HG03064 (cell line): ENCODE measurements around the gene GUCA1A.

Experiments used
- ATAC-seq: cut with Tn5 transposase; IDR thresholded peaks from one replicate; pipeline ENCODE4 v1.9.1; 2021; ENCODE audit warnings: low read depth; ENCODE audit not compliant: unreplicated experiment

The GUCA1A gene

GRCh38 chr6:42173101-42173500, at the start of gene GUCA1A:
TSS of gene GUCA1A (plus strand) at chr6:42173364. CDS start at chr6:42173614, 250 bp downstream.
- ATAC-seq, result no peak

- no peak for ATAC-seq
Measured at GRCh38 chr6:42123379-42124103, 49.6 kb upstream of the GUCA1A start.

GRCh38 chr6:42124223-42124836, 48.8 kb upstream of the GUCA1A start:
- ATAC-seq, result no peak

GRCh38 chr6:42125231-42125630, 47.9 kb upstream of the GUCA1A start:
- ATAC-seq, result no peak

- no peak for ATAC-seq
Measured at GRCh38 chr6:42125663-42126062, 47.5 kb upstream of the GUCA1A start.

- no peak for ATAC-seq
Measured at GRCh38 chr6:42128460-42129359, 44.5 kb upstream of the GUCA1A start.

- ATAC-seq, result no peak
Measured at GRCh38 chr6:42129360-42129676, 43.8 kb upstream of the GUCA1A start.

- ATAC-seq, result no peak
Measured at GRCh38 chr6:42131531-42131930, 41.6 kb upstream of the GUCA1A start.

GRCh38 chr6:42133926-42134325, 39.2 kb upstream of the GUCA1A start:
- no peak for ATAC-seq

GRCh38 chr6:42135161-42135560, 38.0 kb upstream of the GUCA1A start:
- no peak for ATAC-seq

- no peak for ATAC-seq
Measured at GRCh38 chr6:42135722-42136121, 37.4 kb upstream of the GUCA1A start.

- no peak for ATAC-seq
Measured at GRCh38 chr6:42136508-42137193, 36.5 kb upstream of the GUCA1A start.

- no peak for ATAC-seq
Measured at GRCh38 chr6:42137194-42137753, 35.9 kb upstream of the GUCA1A start.

GRCh38 chr6:42138190-42138589, 35.0 kb upstream of the GUCA1A start:
- ATAC-seq, result no peak

- ATAC-seq, result no peak
Measured at GRCh38 chr6:42138630-42139619, 34.2 kb upstream of the GUCA1A start.

GRCh38 chr6:42140032-42140431, 33.1 kb upstream of the GUCA1A start:
- no peak for ATAC-seq

- ATAC-seq, result no peak
Measured at GRCh38 chr6:42140756-42141602, 32.2 kb upstream of the GUCA1A start.

- no peak for ATAC-seq
Measured at GRCh38 chr6:42141603-42142117, 31.5 kb upstream of the GUCA1A start.
